Bronchial epithelial cell (primary cell): ENCODE results near the gene PRKAG1. TPM values are rescaled to one million over a fixed set of nuclear protein-coding genes. Genes with fewer than 3 reads are reported as not detected.

Experiments
- DNase-seq: peaks from one replicate; pipeline ENCODE4 v3.0.0-alpha.2; 2010; ENCODE audit warnings: low read depth
- FAIRE-seq: peaks from 2 replicates; lab custom pipeline; 2011; peaks lifted over from hg19 to GRCh38; lab: Jason Lieb, UNC
- H3K27me3 ChIP-seq: 2 replicates; pipeline ENCODE4 v1.5.1; 2011; ENCODE audit warnings: low read length; ENCODE audit not compliant: control insufficient read depth, insufficient read depth
- H3K36me3 ChIP-seq: 2 replicates; pipeline ENCODE4 v1.5.1; 2011; ENCODE audit warnings: low read length; ENCODE audit not compliant: control insufficient read depth, insufficient read depth
- H3K4me3 ChIP-seq: 2 replicates; pipeline ENCODE4 v1.5.1; 2011; ENCODE audit warnings: mild to moderate bottlenecking, low read depth, low read length, control low read depth
- CTCF ChIP-seq: IDR thresholded peaks from 2 replicates; pipeline ENCODE4 v1.5.1; 2011; ENCODE audit warnings: mild to moderate bottlenecking, moderate library complexity, low read length, control low read depth, inconsistent platforms; ENCODE audit not compliant: insufficient read depth, severe bottlenecking
- total RNA-seq: library from RNA; depleted of rRNA; stranded (reverse); fragments of >200 nt; gene quantifications from 2 replicates; pipeline ENCODE4 v1.2.1, GENCODE V29; 2014

Gene PRKAG1
- total RNA-seq, 1 donor from 2014 or later: 93.7 TPM

- peaks cover 5% of the 10 kb centered on the region for H3K27me3 ChIP-seq
Observed at GRCh38 chr12:48999371-49000131, 19.0 kb downstream of the PRKAG1 start, which contains the start of gene DDN. DDN (minus strand) TSS chr12:48999375; CDS start chr12:48999287, 88 bp downstream.

GRCh38 chr12:48998497-48999353, 19.9 kb downstream of the PRKAG1 start:
- H3K36me3 ChIP-seq: peaks cover 7% of the 10 kb centered on the region
- peaks cover 5% of the 10 kb centered on the region for H3K27me3 ChIP-seq
- no peak for TF ChIP-seq CTCF
- peak; percentile 31 for DNase-seq
- peak overlapping the region; percentile 37 for H3K4me3 ChIP-seq
- FAIRE-seq: no peak

More at GRCh38 chr12:48999371-49000131, 19.0 kb downstream of the PRKAG1 start, which contains the start of gene DDN:
- Histone ChIP-seq H3K36me3 (peaks cover 7% of the 10 kb centered on the region), H3K4me3 (peak within 1 kb of the TSS; percentile 37)
- TF ChIP-seq CTCF: no peak
- no peak for DNase-seq
- FAIRE-seq: no peak

- Histone ChIP-seq H3K4me3 (peak overlapping the region; percentile 37), H3K27me3 (peaks cover 5% of the 10 kb centered on the region), H3K36me3 (peaks cover 5% of the 10 kb centered on the region)
- TF ChIP-seq CTCF: no peak
- FAIRE-seq (no peak), DNase-seq (no peak)
Observed at GRCh38 chr12:48997719-48998496, 20.7 kb downstream of the PRKAG1 start.

GRCh38 chr12:48996794-48997718, 21.5 kb downstream of the PRKAG1 start:
- FAIRE-seq (no peak), DNase-seq (peak; percentile 53)
- Histone ChIP-seq H3K36me3 (peaks cover 2% of the 10 kb centered on the region), H3K4me3 (peak overlapping the region; percentile 23), H3K27me3 (peaks cover 5% of the 10 kb centered on the region)
- TF ChIP-seq CTCF: peak; percentile 86
